Measurements from ENCODE around the gene TSPAN32.
"Not testable (repeated sequence)": the region's sequence is repeated elsewhere in the genome, so short reads cannot be mapped to it uniquely, and the experiment has no call there.

Gene TSPAN32

GRCh38 chr11:2362414-2362813 is 60.6 kb downstream of the TSPAN32 start:
- FAIRE-seq (no peak), DNase-seq (ENCODE audit: low spot score) (no peak)

GRCh38 chr11:2363130-2363529 is 61.3 kb downstream of the TSPAN32 start:
- DNase-seq (ENCODE audit: low spot score) (no peak), FAIRE-seq (no peak)

GRCh38 chr11:2363577-2364370 is 62.0 kb downstream of the TSPAN32 start:
- no peak for DNase-seq (ENCODE audit: low spot score)
- FAIRE-seq: no peak

- not testable (repeated sequence) for DNase-seq (ENCODE audit: low spot score); FAIRE-seq
Observed at GRCh38 chr11:2364386-2364785, 62.6 kb downstream of the TSPAN32 start.

- FAIRE-seq: no peak
- no peak for DNase-seq (ENCODE audit: low spot score)
Observed at GRCh38 chr11:2365571-2366210, 63.9 kb downstream of the TSPAN32 start.

- DNase-seq (ENCODE audit: low spot score) (no peak), FAIRE-seq (no peak)
Observed at GRCh38 chr11:2366276-2366675, 64.5 kb downstream of the TSPAN32 start.

GRCh38 chr11:2366733-2367132 is 64.9 kb downstream of the TSPAN32 start:
- FAIRE-seq (no peak), DNase-seq (ENCODE audit: low spot score) (no peak)

- DNase-seq (ENCODE audit: low spot score): no peak
- no peak for FAIRE-seq
Observed at GRCh38 chr11:2367266-2368160, 65.7 kb downstream of the TSPAN32 start.

Measured in RCC 7860 (cell line).